Stimulated activated CD4-positive, alpha-beta T cell treated with anti-CD3 and anti-CD28 coated beads, Interleukin-1b, Interleukin-23, amount 100 ng/mL, for 4 hours (primary cell): ENCODE measurements around the gene FNIP2.
A peak's percentile ranks its signal among the peaks of the same experiment; 100 is the strongest.
"Not testable (repeated sequence)": the region's sequence is repeated elsewhere in the genome, so short reads cannot be mapped to it uniquely, and the experiment has no call there.

ENCODE experiments used
- DNase-seq, 2 donors: peaks; one replicate each; pipeline ENCODE4 v3.0.0-alpha.2; 2020; ENCODE audit warnings: low read depth in 2 of 2

The FNIP2 gene

GRCh38 chr4:158768555-158769174, at the start of gene FNIP2:
FNIP2 (plus strand) TSS chr4:158769026; CDS start chr4:158769213, 187 bp downstream.
- DNase-seq: peak; percentile 41 to 62

GRCh38 chr4:158721680-158722079, 47.1 kb upstream of the FNIP2 start:
- DNase-seq: no peak

GRCh38 chr4:158722291-158722916, 46.4 kb upstream of the FNIP2 start:
- no peak for DNase-seq

GRCh38 chr4:158722917-158723793, 45.7 kb upstream of the FNIP2 start, which contains the start of gene PPID:
PPID (minus strand) TSS chr4:158723396; CDS start chr4:158723288, 108 bp downstream.
- DNase-seq: peak; percentile 66 to 80

DNA sequence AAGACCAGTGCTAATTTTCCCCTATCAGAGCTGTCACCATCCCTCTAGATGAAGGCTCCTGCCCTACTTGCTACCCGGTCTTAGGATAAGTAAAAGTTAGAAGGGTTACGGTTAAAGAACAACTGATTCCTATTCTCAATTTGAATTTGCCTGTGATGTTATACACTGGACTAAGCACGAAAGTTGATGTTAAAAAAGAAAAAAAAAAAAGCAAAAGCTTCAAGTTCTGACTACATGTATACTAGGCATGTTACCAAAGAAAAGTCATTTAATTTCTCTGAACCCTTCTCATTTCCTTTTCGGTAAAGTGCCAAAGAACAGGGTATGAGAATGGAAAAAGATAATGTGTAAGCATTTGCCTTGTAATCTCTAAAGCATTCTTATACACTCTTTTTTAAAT, 44.2 kb upstream of the FNIP2 start:
- no peak for DNase-seq

DNA sequence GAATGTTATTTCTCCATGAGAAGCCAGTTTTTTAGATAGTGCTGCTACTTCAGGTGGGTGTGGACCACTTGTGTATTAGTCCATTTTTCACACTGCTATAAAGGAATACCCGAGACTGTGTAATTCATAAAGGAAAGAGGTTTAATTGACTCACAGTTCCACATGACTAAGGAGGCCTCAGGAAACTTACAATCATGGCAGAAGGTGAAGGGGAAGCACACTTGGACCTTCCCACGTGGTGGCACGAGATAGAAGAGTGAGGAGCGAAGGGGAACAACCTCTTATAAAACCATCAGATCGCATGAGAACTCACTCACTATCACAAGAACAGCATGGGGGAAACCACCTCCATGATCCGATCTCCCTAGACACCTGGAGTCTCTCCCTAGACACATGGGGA, 42.2 kb upstream of the FNIP2 start:
- no peak for DNase-seq

DNA sequence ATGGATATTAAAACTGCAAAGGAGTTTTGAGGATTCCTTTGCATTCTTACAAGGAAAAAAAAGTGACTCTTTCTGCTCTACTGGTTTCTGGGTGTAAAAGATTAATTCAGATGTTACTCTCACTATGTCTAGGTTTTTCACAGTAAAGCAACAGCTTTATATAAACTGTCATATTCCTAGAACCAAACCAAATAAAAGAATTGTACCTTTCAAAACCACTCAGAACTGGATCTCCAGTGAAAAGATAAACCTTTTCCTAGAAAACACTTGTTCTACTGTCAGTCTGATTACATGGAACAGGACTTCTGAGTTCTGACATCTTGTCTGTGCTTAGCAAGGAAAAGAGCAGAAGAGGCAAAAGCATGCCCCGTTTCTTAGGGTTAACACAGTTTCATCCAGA, 40.6 kb upstream of the FNIP2 start:
- no peak for DNase-seq

DNA sequence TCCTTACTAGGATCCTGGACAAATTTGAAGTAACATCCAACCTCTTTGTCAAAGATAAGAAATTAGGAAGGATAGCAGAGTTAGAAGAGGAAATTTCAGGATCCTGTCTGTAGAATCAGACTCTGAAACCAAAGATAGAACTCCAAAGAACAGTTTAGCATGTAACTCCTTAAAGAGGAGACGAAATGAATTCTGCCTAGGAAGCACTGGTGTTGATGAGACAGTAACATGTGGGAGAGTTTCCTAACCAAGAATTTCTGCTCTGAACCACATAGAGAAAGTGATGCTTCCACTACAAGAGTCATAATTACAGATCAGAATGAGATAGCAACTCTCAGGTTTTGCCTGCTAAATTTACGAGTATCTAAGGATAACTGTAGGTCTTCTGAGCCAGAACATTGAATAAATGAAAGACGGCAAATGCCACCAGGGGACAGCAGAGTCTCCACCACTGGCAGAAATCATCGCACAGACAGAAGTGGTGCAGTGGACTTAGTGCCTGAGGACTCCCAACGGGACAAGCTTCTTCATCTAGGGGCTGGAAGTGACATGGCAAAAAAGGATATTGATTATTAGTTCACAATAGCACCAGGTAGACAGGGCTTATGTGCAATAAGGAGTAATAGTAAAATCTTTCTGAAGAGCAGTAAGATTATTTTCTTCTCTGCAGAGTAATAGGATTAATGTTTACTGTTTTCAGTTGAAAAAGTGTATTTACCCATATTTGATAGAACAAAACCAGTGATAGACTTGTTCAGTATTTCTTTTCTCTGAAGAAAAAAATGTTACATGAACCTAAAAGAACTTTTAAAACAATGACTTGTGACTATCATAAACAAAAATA, 38.9 kb upstream of the FNIP2 start:
- DNase-seq: peak; percentile 19 to 33

DNA sequence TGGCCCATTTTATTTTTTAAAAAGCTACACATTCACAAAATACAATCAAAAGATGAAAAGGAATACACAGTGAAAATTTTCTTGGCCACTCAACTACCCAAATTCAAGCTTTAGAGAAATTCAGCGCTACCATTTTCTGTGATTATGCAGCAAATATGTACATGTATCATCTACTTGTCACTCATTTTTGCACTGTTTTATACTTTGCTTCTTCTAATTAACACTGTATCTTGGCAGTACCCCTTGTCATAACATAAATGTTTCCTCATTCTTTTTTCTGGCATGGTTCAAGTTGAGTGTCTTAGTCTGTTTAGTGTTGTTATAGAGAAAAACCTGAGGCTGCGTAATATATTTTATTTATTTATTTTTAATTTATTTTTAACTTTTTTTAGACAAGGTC, 30.0 kb upstream of the FNIP2 start:
- DNase-seq: no peak

DNA sequence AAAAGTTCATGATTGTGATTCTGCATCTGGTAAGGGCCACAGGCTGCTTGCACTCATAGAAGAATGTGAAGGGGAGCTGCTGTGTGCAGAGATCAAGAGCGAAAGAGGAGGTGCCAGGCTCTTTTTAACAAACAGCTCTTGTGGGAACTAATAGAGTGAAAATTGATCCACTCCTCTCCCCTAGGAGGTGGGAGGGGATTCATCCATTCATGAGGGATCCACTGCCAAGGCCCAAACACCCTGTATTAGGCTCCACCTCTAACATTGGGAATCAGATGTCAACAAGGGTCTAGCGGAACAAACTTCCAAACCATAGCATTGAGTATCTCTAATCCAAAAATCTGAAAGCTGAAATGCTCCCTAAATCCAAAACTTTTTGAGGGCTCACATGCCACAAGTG, 29.2 kb upstream of the FNIP2 start:
- DNase-seq: no peak

DNA sequence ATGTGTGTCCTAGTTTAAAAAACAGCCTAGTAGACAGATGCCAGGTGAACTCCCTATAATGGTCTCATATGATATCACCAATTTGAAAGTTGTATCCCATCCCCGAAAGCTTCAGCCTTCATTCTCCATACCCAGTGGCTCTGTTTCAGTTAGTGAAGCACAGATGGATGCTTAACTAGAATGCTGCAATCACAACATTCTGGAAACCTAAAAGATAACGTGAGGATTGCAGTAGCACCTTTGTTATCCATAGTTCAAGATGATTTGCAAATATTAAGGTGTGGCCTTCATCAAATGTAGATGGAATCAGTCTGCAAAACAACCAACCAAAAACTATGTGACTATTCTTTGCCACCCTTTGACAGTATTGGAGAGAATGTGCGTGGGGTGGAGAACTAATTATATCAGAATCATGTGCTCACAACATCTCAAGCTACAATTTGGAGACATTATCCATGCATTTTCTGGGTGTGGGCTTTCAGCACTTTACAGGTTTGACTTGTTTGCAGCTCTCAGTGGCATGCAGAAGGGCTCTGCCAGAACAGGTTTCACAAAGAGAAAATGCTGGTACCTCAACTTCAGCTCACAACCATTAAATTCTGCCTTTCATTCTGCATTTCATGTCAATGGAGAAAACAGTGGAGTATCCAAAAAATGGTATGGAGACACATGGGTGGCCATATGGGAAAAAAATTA, 27.4 kb upstream of the FNIP2 start:
- DNase-seq: no peak

DNA sequence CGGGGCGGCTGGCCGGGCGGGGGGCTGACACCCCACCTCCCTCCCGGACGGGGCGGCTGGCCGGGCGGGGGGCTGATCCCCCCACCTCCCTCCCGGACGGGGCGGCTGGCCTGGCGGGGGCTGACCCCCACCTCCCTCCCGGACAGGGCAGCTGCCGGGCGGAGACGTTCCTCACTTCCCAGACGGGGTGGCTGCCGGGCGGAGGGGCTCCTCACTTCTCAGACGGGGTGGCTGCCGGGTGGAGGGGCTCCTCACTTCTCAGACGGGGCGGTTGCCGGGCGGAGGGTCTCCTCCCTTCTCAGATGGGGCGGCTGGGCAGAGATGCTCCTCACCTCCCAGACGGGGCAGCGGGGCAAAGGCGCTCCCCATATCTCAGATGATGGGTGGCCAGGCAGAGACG, 22.3 kb upstream of the FNIP2 start:
- not testable (repeated sequence) for DNase-seq

DNA sequence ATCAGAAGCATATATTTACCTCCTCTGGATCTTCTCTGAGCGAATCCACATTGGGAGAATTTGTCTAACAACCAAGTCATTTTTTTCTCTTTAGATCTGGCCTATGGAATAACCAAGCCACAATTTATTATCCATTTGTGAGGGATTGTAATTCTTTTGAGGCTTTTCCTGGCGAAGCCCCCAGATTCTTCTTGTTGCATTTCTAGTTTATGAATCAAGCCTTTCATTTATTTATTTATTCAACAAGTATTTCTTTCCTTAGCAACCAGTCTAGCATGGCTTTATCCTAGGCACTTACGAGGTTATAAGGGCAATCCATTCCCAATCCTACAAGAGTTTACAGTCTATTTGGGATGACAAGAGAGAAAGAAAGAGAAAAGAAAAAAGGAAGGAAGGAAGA, 18.4 kb upstream of the FNIP2 start:
- DNase-seq: no peak

GRCh38 chr4:158754385-158755180, 14.2 kb upstream of the FNIP2 start:
- DNase-seq: no peak

DNA sequence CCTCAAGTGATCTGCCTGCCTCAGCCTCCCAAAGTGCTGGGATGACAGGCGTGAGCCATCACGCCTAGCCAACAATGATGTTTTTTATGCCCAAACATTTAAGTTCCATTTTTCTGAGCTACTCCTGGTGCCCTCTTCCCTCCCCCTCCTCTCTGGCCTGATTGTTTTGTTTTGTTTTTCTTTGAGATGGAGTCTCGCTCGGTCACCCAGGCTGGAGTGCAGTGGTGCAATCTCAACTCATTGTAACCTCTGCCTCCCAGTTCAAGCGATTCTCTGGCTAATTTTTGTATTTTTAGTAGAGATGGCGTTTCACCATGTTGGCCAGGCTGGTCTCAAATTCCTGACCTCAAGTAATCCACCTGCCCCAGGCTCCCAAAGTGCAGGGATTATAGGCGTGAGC, 13.0 kb upstream of the FNIP2 start:
- not testable (repeated sequence) for DNase-seq

- DNase-seq: no peak
These were observed 12.2 kb upstream of the FNIP2 start for GRCh38 chr4:158756588-158756987.

GRCh38 chr4:158758142-158758541, 10.7 kb upstream of the FNIP2 start:
- no peak for DNase-seq

- DNase-seq: no peak
These were observed 10.1 kb upstream of the FNIP2 start for GRCh38 chr4:158758703-158759102.

DNA sequence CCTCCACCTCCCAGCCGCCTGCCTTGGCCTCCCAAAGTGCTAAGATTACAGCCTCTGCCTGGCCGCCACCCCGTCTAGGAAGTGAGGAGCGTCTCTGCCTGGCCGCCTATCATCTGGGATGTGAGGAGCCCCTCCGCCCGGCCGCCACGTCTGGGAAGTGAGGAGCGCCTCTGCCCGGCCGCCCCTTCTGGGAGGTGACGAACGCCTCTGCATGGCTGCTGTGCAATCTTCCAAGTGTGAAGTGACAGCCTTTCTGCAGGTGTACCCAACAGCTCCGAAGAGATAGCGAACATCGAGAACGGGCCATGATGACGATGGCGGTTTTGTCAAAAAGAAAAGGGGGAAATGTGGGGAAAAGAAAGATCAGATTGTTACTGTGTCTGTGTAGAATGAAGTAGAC, 9.3 kb upstream of the FNIP2 start:
- DNase-seq: not testable (repeated sequence)

- DNase-seq: no peak
These were observed 8.0 kb upstream of the FNIP2 start for GRCh38 chr4:158760866-158761265.
